Upper lobe of left lung (tissue), 4 donors: Measurements from ENCODE around the gene C1orf232.

Experiments used
- EP300 ChIP-seq, 4 donors: sonication (generic); formaldehyde crosslinking; IDR thresholded peaks; one replicate each; pipeline ENCODE4 v1.5.1; 2017; ENCODE audit warnings: antibody characterized with exemption in 4 of 4, control low read depth in 2 of 4
- POLR2A ChIP-seq, 4 donors: fragments of 450-650 bp; IDR thresholded peaks; one replicate each; pipeline ENCODE4 v1.5.1; 2016 to 2017; ENCODE audit warnings: antibody characterized with exemption in 4 of 4, mild to moderate bottlenecking in 2 of 4
- TF ChIP-seq, protein P1 (sequence below), 6 experiments: fragments of 450-650 bp in 4 of 6; fragments of 200-600 bp in 2 of 6; sonication (generic) in 2 of 6; IDR thresholded peaks; one replicate each; pipeline ENCODE4 v1.5.1; 2016 to 2019; ENCODE audit warnings: antibody characterized with exemption in 6 of 6

DNA sequence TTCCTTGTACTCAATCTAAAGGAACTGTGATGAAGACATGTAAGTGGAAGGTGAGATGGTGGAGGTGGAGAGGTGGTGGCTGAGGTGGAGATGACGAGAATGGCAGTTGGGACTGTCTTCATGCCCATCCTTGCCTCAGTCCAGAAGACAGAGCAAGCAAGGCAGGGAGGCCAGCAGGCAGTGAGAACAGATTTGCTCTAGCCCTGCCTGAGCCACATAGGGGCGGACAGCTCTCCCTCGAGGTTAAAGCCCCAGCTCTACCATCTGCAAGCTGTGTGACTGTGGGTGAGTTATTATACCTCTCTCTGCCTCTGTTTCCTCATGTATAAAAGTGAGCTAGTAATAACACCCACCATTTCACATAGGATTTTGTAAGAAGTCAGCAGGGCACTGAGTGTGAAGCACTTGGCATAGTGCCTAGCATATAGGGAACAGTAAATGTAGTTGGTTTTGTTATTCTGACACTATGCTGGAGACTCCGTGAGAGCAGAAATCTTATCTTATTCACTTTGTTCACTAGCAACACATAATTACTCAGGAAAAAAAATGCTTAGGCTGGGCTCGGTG, 14.7 kb downstream of the C1orf232 start:
- TF ChIP-seq, protein P1, sequence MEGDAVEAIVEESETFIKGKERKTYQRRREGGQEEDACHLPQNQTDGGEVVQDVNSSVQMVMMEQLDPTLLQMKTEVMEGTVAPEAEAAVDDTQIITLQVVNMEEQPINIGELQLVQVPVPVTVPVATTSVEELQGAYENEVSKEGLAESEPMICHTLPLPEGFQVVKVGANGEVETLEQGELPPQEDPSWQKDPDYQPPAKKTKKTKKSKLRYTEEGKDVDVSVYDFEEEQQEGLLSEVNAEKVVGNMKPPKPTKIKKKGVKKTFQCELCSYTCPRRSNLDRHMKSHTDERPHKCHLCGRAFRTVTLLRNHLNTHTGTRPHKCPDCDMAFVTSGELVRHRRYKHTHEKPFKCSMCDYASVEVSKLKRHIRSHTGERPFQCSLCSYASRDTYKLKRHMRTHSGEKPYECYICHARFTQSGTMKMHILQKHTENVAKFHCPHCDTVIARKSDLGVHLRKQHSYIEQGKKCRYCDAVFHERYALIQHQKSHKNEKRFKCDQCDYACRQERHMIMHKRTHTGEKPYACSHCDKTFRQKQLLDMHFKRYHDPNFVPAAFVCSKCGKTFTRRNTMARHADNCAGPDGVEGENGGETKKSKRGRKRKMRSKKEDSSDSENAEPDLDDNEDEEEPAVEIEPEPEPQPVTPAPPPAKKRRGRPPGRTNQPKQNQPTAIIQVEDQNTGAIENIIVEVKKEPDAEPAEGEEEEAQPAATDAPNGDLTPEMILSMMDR (IDR thresholded peaks at IDR 0.05): no peak
- no peak for TF ChIP-seq EP300 (IDR thresholded peaks at IDR 0.05)
- no peak for TF ChIP-seq POLR2A (IDR thresholded peaks at IDR 0.05)
